Type B pancreatic cell (in vitro differentiated cells): Measurements from ENCODE around the gene NPAS3. TPM values are rescaled to one million over a fixed set of nuclear protein-coding genes. Genes with fewer than 3 reads are reported as not detected.

Experiments
- DNase-seq: peaks from one replicate; pipeline ENCODE4 v3.0.0; 2021; ENCODE audit warnings: mixed read lengths; ENCODE audit not compliant: unreplicated experiment; ENCODE audit errors: extremely low spot score
- H3K27ac Mint-ChIP-seq: 2 replicates; pipeline ENCODE4 v1.8.0; 2021; ENCODE audit warnings: mild to moderate bottlenecking, mixed read lengths
- H3K27me3 Mint-ChIP-seq: 2 replicates; pipeline ENCODE4 v1.8.0; 2021; ENCODE audit warnings: mixed read lengths
- H3K36me3 Mint-ChIP-seq: 2 replicates; pipeline ENCODE4 v1.8.0; 2021; ENCODE audit warnings: mixed read lengths
- H3K4me1 Mint-ChIP-seq: one replicate; pipeline ENCODE4 v1.8.0; 2021; ENCODE audit warnings: mixed read lengths; ENCODE audit not compliant: unreplicated experiment
- H3K4me3 Mint-ChIP-seq: 2 replicates; pipeline ENCODE4 v1.8.0; 2021; ENCODE audit warnings: mild to moderate bottlenecking, mixed read lengths
- H3K9me3 Mint-ChIP-seq: 2 replicates; pipeline ENCODE4 v1.8.0; 2021; ENCODE audit warnings: mixed read lengths
- total RNA-seq: library from RNA; stranded (reverse); gene quantifications from 2 replicates; pipeline ENCODE4 v1.2.1, GENCODE V29; 2021; ENCODE audit warnings: low replicate concordance
- TF ChIP-seq, protein P1 (sequence below): fragments of 200-600 bp; sonication (generic); conservative IDR thresholded peaks from 2 replicates; pipeline ENCODE4 v1.5.0; 2021; ENCODE audit warnings: antibody characterized with exemption, mild to moderate bottlenecking

Gene NPAS3
- total RNA-seq, 1 donor from 2014 or later: 8.7 TPM

DNA sequence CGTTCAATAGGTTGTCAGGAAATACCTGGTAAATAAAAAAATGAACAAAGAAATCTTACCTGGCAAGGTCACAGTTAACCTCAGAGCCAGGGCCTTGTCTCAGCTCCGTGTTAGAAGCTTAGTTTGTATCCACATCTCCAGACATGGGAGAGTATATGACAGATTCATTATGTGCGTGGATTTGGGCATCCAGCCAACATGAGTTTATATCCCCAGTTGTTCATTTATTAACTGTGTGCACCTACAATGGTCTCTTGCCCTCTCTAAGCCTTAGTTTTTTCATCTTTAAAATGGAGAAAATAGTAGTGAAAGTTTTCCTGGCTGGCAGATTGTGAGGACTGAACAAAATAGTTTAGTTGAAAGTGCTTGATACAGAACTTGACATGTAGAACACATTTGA lies 437.8 kb downstream of the NPAS3 start:
- peaks cover 7% of the 10 kb centered on the region for H3K4me1 Mint-ChIP-seq
- no peaks in the 10 kb centered on the region for H3K36me3 Mint-ChIP-seq
- TF ChIP-seq, protein P1, sequence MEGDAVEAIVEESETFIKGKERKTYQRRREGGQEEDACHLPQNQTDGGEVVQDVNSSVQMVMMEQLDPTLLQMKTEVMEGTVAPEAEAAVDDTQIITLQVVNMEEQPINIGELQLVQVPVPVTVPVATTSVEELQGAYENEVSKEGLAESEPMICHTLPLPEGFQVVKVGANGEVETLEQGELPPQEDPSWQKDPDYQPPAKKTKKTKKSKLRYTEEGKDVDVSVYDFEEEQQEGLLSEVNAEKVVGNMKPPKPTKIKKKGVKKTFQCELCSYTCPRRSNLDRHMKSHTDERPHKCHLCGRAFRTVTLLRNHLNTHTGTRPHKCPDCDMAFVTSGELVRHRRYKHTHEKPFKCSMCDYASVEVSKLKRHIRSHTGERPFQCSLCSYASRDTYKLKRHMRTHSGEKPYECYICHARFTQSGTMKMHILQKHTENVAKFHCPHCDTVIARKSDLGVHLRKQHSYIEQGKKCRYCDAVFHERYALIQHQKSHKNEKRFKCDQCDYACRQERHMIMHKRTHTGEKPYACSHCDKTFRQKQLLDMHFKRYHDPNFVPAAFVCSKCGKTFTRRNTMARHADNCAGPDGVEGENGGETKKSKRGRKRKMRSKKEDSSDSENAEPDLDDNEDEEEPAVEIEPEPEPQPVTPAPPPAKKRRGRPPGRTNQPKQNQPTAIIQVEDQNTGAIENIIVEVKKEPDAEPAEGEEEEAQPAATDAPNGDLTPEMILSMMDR: no peak
- H3K27ac Mint-ChIP-seq: no peak overlapping the region
- H3K9me3 Mint-ChIP-seq: no peaks in the 10 kb centered on the region
- H3K27me3 Mint-ChIP-seq: no peaks in the 10 kb centered on the region
- DNase-seq: no peak
- no peak overlapping the region for H3K4me3 Mint-ChIP-seq

DNA sequence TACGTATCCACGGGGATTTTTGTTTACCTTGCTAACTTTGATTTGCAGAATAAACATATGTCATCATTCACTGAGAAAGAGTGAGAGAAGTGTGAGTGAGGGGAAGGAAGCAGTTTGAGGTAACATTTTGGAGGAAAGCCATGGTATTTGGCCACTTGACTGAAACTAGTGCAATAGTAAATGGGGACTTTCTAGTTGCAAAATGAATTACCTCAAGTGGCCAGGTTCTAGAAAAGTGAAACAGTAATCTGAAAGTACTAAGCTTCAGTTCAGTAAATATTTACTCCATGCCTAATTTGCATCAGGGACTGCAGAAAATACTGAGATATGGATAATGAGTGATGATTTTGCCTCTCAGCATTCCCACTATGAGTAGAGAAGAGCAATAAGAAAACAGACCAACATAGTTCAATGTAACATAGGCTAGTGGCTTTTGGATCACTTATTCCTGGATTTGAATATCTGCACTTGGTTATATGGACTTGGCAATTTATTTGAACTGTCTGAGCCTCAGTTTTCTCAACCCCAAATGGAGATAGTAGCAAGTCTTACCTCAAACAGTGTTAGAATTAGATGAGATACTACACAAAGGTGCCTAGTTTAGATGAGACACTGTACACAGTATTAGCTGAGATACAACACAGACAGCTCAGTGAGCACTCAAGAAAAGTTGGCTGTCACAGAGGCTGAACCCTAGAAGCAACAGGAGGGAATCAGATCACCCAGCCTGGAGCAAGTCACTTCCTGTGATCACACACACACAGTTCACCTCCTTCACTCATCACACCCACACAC lies 439.1 kb downstream of the NPAS3 start:
- Mint-ChIP-seq H3K9me3 (no peaks in the 10 kb centered on the region), H3K4me1 (peaks cover 7% of the 10 kb centered on the region), H3K36me3 (no peaks in the 10 kb centered on the region), H3K27ac (no peak overlapping the region), H3K4me3 (no peak overlapping the region), H3K27me3 (no peaks in the 10 kb centered on the region)
- no peak for DNase-seq
- TF ChIP-seq, protein P1: no peak

DNA sequence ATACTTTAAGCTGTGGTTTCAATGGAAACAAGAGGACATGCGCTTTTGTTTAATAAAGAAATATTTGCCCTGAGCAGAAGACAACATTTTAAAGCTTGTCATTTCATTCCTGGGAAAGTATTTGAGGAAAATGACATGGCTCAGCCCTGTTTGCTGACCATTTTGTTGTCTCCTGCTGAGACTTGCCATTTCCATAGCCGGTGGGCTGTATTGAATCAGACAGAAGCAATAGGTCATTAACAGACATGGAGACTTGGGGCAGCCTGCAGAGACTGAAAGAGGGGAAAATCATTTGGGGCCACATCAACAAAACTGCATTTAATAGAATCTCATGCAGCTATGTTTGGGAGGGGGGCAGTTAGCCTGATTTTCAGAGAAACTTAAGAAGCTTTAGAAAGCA lies 443.0 kb downstream of the NPAS3 start:
- DNase-seq: no peak
- Mint-ChIP-seq H3K27me3 (no peaks in the 10 kb centered on the region), H3K4me3 (no peak overlapping the region), H3K4me1 (peaks cover 10% of the 10 kb centered on the region), H3K9me3 (no peaks in the 10 kb centered on the region), H3K36me3 (no peaks in the 10 kb centered on the region), H3K27ac (no peak overlapping the region)
- TF ChIP-seq, protein P1: no peak

- H3K27ac Mint-ChIP-seq: no peak overlapping the region
- H3K36me3 Mint-ChIP-seq: no peaks in the 10 kb centered on the region
- no peak for DNase-seq
- H3K4me3 Mint-ChIP-seq: no peak overlapping the region
- H3K9me3 Mint-ChIP-seq: no peaks in the 10 kb centered on the region
- peaks cover 8% of the 10 kb centered on the region for H3K27me3 Mint-ChIP-seq
- peaks cover 4% of the 10 kb centered on the region for H3K4me1 Mint-ChIP-seq
- TF ChIP-seq, protein P1: no peak
These were observed 447.5 kb downstream of the NPAS3 start for GRCh38 chr14:33386140-33386539.

- H3K9me3 Mint-ChIP-seq: no peaks in the 10 kb centered on the region
- no peak overlapping the region for H3K27ac Mint-ChIP-seq
- H3K4me3 Mint-ChIP-seq: no peak overlapping the region
- H3K4me1 Mint-ChIP-seq: peaks cover 4% of the 10 kb centered on the region
- H3K36me3 Mint-ChIP-seq: no peaks in the 10 kb centered on the region
- TF ChIP-seq, protein P1: no peak
- H3K27me3 Mint-ChIP-seq: peaks cover 8% of the 10 kb centered on the region
- no peak for DNase-seq
These were observed 448.1 kb downstream of the NPAS3 start for GRCh38 chr14:33386781-33387180.
